HG02763 (cell line): ENCODE measurements around the gene SEPTIN14.
"Not testable (repeated sequence)": the region's sequence is repeated elsewhere in the genome, so short reads cannot be mapped to it uniquely, and the experiment has no call there.

Experiments
- ATAC-seq: cut with Tn5 transposase; IDR thresholded peaks from one replicate; pipeline ENCODE4 v1.9.1; 2021; ENCODE audit warnings: mild to moderate bottlenecking, moderate library complexity; ENCODE audit not compliant: unreplicated experiment

SEPTIN14 gene

GRCh38 chr7:55785444-55785843 lies 77.1 kb downstream of the SEPTIN14 start:
- not testable (repeated sequence) for ATAC-seq

- ATAC-seq: no peak
These were observed 78.4 kb downstream of the SEPTIN14 start for GRCh38 chr7:55784151-55784550.

GRCh38 chr7:55778631-55779030 lies 83.9 kb downstream of the SEPTIN14 start:
- ATAC-seq: no peak

GRCh38 chr7:55776196-55776595 lies 86.4 kb downstream of the SEPTIN14 start:
- ATAC-seq: no peak

GRCh38 chr7:55775051-55775420 lies 87.5 kb downstream of the SEPTIN14 start:
- ATAC-seq: no peak

GRCh38 chr7:55774327-55775050 lies 88.1 kb downstream of the SEPTIN14 start:
- ATAC-seq: no peak

GRCh38 chr7:55770778-55771177 lies 91.8 kb downstream of the SEPTIN14 start:
- ATAC-seq: no peak

- ATAC-seq: not testable (repeated sequence)
These were observed 109.2 kb downstream of the SEPTIN14 start for GRCh38 chr7:55753274-55753862.

GRCh38 chr7:55744706-55745105 lies 117.8 kb downstream of the SEPTIN14 start:
- not testable (repeated sequence) for ATAC-seq
